Panc1 (cell line): Measurements from ENCODE around the gene MRPL14. TPM values are rescaled to one million over a fixed set of nuclear protein-coding genes. Genes with fewer than 3 reads are reported as not detected.
"Not testable (repeated sequence)": the region's sequence is repeated elsewhere in the genome, so short reads cannot be mapped to it uniquely, and the experiment has no call there.

ENCODE experiments used
- ATAC-seq: fragments of 200-7000 bp; cut with Tn5 transposase; 2 replicates; pipeline ENCODE4 v1.9.1; 2020; ENCODE audit warnings: mild to moderate bottlenecking, moderate library complexity
- BruUV-seq: library from RNA; stranded (reverse); fragments of 400-500 nt; replicated peaks from 2 replicates; lab custom pipeline; 2021; lab: Mats Ljungman, UMichigan
- CTCF ChIA-PET: fragments of 300-600 bp; sonication (Branson Sonifier 250); formaldehyde crosslinking; loops from one replicate; lab custom pipeline; 2022; ENCODE audit warnings: antibody characterized with exemption; lab: Charles Lee
- POLR2A ChIA-PET: fragments of 300-600 bp; sonication (Branson Sonifier 250); formaldehyde crosslinking; loops from one replicate; lab custom pipeline; 2022; ENCODE audit warnings: antibody characterized with exemption; lab: Charles Lee
- DNase-seq: peaks from one replicate; pipeline ENCODE4 v3.0.0-alpha.2; 2010; ENCODE audit warnings: low read depth, low spot score
- H3K27ac ChIP-seq: 2 replicates; pipeline ENCODE4 v1.5.1; 2011; ENCODE audit warnings: mild to moderate bottlenecking, low read length, inconsistent platforms
- H3K27me3 ChIP-seq: fragments of 200-500 bp; sonication (Bioruptor generic); 2 replicates; pipeline ENCODE4 v1.6.0; 2014; ENCODE audit warnings: low read length, inconsistent platforms; ENCODE audit not compliant: control insufficient read depth, insufficient read depth
- H3K36me3 ChIP-seq: fragments of 200-500 bp; sonication (Bioruptor generic); 2 replicates; pipeline ENCODE4 v1.5.1; 2014; ENCODE audit warnings: inconsistent platforms, mild to moderate bottlenecking, low read length, moderate library complexity; ENCODE audit not compliant: control insufficient read depth, insufficient read depth
- H3K4me1 ChIP-seq: 2 replicates; pipeline ENCODE4 v1.5.1; 2011; ENCODE audit warnings: inconsistent platforms, mild to moderate bottlenecking, low read length, moderate library complexity; ENCODE audit not compliant: control insufficient read depth, insufficient read depth
- H3K4me3 ChIP-seq, 2 experiments: 2 replicates each; pipeline ENCODE4 v1.5.1; 2011 to 2012; ENCODE audit warnings: low read depth in 2 of 2, low read length in 2 of 2, mild to moderate bottlenecking in 2 of 2, inconsistent platforms in 1 of 2, moderate library complexity in 1 of 2
- H3K9me3 ChIP-seq: fragments of 200-500 bp; sonication (Bioruptor generic); 2 replicates; pipeline ENCODE4 v1.5.1; 2014; ENCODE audit warnings: low read depth, mild to moderate bottlenecking, inconsistent platforms, low read length, moderate library complexity; ENCODE audit not compliant: control insufficient read depth, insufficient read depth
- CTCF ChIP-seq: fragments of 450-650 bp; IDR thresholded peaks from 2 replicates; pipeline ENCODE4 v1.5.1; 2017; ENCODE audit warnings: mild to moderate bottlenecking
- POLR2AphosphoS5 ChIP-seq: IDR thresholded peaks from 2 replicates; pipeline ENCODE4 v1.6.1; 2012; ENCODE audit warnings: mild to moderate bottlenecking, low read depth, low read length, moderate library complexity
- REST ChIP-seq, 2 experiments: IDR thresholded peaks; 2 replicates each; pipeline ENCODE4 v1.6.1; 2011 to 2012; ENCODE audit warnings: low read depth in 2 of 2, control low read depth in 1 of 2, low read length in 1 of 2, mild to moderate bottlenecking in 1 of 2, moderate library complexity in 1 of 2; ENCODE audit not compliant: insufficient read depth in 1 of 2
- SIN3A ChIP-seq: IDR thresholded peaks from 2 replicates; pipeline ENCODE4 v1.6.1; 2012; ENCODE audit warnings: low read depth, mild to moderate bottlenecking, low read length, moderate library complexity, borderline replicate concordance; ENCODE audit not compliant: insufficient read depth
- TCF7L2 ChIP-seq: IDR thresholded peaks from 2 replicates; pipeline ENCODE4 v1.6.1; 2011; ENCODE audit warnings: mild to moderate bottlenecking, low read depth, low read length, inconsistent platforms
- in situ Hi-C: cut with HindIII; loops from 2 replicates; pipeline ENCODE4 v1.10.0; 2016; ENCODE audit warnings: low sequenced_read_pairs, low pct_unique_long_range_greater_than_20kb
- intact Hi-C: fragments of 100-400 bp; cut with micrococcal nuclease; formaldehyde crosslinking; loops from one replicate; pipeline ENCODE4 v1.10.0; 2022; ENCODE audit not compliant: unreplicated experiment
- total RNA-seq: library from RNA; stranded (reverse); gene quantifications from one replicate; pipeline ENCODE4 v1.2.1, GENCODE V29; 2021; ENCODE audit not compliant: unreplicated experiment

MRPL14 gene
- total RNA-seq, 1 experiment from 2014 or later = 82.0 TPM

GRCh38 chr6:44095243-44095623, 32.0 kb downstream of the MRPL14 start:
- BruUV-seq, POLR2A ChIA-PET, in situ Hi-C loops, H3K36me3 ChIP-seq, DNase-seq, H3K9me3 ChIP-seq, H3K27me3 ChIP-seq, ATAC-seq, H3K27ac ChIP-seq, H3K4me1 ChIP-seq, H3K4me3 ChIP-seq, CTCF ChIA-PET: not testable (repeated sequence)
- intact Hi-C loops = loop anchor here (5.0 to 10.0 kb wide), 2 partner anchors 160 to 242 kb away; partner anchors contain the start of gene SLC35B2

GRCh38 chr6:44094403-44095242, 32.6 kb downstream of the MRPL14 start:
- DNase-seq (no peak), ATAC-seq (no peak)
- BruUV-seq = no TSS peak
- in situ Hi-C loops = no loop called here
- H3K9me3 ChIP-seq = no peaks in the 10 kb centered on the region
- H3K4me3 ChIP-seq = no peak overlapping the region
- no peaks in the 10 kb centered on the region for H3K4me1 ChIP-seq
- ChIA-PET POLR2A (no interaction called here), CTCF (no interaction called here)
- no peaks in the 10 kb centered on the region for H3K36me3 ChIP-seq
- TF ChIP-seq CTCF (no peak), POLR2AphosphoS5 (no peak), SIN3A (no peak), REST (IDR thresholded peaks at IDR 0.05; ENCODE audit: insufficient read depth in 1 of 2, low read depth in 2 of 2, low read length in 1 of 2) (no peak), TCF7L2 (no peak)
- intact Hi-C loops = loop anchor here (5.0 to 10.0 kb wide), 2 partner anchors 160 to 243 kb away; partner anchors contain the start of gene SLC35B2
- no peak overlapping the region for H3K27ac ChIP-seq
- H3K27me3 ChIP-seq = no peaks in the 10 kb centered on the region
